Measurements from ENCODE around the gene NMRAL1.

DNA sequence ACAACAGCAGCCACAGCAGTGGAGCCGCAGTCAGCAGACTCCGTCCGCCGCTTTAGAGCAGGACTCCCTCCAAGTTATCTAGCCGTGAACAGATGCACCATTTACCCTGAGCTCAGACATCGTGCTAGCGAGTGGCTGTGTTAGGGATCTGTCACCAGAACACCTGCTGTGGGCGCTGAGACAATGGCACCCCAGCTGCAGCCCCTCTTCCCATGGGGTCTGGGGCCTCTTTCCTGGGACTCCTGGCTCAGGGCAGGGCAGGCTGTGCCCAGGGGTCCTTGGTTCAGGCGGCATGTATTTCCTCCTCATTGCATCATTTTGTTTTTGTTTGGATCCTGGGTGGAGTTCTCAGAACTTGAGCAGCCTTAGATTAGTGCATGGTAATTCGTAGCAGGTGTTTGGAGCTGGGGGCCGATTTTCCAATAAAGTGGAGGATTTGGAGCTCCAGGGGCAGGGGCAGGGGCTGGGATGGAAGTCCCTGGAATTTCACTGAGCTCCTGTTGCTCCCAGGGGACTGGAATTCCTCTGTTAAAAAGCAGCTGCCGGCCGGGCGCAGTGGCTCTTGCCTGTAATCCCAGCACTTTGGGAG lies 23.4 kb downstream of the NMRAL1 start:
- TF ChIP-seq, protein P1, sequence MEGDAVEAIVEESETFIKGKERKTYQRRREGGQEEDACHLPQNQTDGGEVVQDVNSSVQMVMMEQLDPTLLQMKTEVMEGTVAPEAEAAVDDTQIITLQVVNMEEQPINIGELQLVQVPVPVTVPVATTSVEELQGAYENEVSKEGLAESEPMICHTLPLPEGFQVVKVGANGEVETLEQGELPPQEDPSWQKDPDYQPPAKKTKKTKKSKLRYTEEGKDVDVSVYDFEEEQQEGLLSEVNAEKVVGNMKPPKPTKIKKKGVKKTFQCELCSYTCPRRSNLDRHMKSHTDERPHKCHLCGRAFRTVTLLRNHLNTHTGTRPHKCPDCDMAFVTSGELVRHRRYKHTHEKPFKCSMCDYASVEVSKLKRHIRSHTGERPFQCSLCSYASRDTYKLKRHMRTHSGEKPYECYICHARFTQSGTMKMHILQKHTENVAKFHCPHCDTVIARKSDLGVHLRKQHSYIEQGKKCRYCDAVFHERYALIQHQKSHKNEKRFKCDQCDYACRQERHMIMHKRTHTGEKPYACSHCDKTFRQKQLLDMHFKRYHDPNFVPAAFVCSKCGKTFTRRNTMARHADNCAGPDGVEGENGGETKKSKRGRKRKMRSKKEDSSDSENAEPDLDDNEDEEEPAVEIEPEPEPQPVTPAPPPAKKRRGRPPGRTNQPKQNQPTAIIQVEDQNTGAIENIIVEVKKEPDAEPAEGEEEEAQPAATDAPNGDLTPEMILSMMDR (IDR thresholded peaks at IDR 0.05; ENCODE audit: insufficient read depth, low read length, poor library complexity, severe bottlenecking): no peak
- no peak for TF ChIP-seq EZH2phosphoT487 (conservative IDR thresholded peaks at IDR 0.05; ENCODE audit: low read length)

Measured in SU-DHL-6 (cell line).